Measurements from ENCODE around the gene KIF26B.
"Not testable (repeated sequence)": the region's sequence is repeated elsewhere in the genome, so short reads cannot be mapped to it uniquely, and the experiment has no call there.

Gene KIF26B

DNA sequence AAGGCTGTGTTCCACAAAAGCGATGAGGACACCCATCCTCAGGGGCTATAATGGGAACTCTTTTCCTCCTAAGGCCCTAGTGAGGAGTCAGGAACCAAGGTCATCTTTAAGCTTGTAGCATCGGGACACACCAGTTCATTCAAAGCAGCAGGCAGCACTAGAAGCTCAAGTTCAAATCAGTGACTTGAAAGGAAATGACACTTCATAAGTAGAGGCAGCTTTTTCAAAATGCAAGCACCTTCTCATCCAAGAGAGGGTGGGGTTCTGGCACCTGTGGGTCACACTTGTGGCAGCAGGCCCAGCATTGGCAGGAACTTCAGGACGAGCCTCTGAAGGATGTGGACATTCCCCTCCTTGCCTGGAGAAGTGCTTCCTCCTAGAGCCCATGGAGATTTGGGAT, 496.3 kb downstream of the KIF26B start:
- no peak for DNase-seq (ENCODE audit: low spot score)

DNA sequence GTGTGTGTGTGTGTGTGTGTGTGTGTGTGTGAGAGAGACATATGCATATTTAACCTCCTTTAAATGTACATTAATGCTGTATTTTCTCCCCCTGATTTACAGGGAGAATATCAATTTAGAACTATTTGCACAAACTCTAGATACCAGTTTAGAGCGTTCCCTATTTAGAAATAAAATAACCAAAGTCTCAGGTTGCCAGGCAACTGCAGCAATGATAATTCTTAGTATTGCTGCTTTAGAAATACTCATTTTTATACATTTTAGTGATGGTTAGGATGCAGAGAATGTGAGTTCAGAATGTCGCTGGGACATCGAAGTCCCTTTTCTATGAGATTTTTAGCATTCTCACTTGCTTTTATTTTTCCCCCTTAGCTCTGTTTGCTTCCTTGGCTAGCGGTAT, 497.3 kb downstream of the KIF26B start:
- DNase-seq (ENCODE audit: low spot score), result no peak

DNA sequence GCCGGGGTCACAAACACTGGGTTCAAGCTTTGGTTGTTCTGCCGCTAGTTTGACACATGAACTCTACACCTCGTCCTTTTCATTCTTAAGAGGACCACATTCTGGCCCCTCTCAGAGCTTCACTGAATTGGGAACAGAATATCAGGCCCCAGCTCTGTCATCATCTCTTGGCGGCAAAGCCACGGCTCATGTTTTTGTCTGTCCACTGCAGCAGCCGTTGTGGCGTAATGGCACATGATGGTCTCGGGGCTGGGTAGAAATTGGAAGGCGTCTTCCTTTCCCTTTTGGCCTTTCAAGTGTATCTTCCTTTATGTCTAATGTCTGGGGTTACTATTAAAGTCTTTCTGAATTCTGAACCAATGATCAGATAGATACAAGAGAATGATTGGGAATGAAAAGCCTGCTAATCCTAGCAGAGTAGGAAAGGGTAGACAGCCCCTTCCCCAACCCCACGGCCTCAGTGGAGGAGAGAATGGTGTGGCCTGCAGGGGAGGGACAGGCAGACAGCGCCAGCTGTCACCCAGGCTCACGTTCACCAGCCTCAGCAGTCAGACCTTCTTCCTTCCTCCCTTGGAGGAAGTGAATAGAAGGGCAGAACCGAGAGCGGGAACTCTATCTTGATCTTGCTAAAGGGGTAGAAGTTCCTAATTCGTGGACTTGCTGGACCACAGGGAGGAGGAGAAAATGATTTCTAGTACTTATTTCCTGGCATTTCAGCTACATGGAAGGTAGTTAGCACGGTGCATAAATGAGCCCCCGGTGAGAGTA, 498.1 kb downstream of the KIF26B start:
- no peak for DNase-seq (ENCODE audit: low spot score)

DNA sequence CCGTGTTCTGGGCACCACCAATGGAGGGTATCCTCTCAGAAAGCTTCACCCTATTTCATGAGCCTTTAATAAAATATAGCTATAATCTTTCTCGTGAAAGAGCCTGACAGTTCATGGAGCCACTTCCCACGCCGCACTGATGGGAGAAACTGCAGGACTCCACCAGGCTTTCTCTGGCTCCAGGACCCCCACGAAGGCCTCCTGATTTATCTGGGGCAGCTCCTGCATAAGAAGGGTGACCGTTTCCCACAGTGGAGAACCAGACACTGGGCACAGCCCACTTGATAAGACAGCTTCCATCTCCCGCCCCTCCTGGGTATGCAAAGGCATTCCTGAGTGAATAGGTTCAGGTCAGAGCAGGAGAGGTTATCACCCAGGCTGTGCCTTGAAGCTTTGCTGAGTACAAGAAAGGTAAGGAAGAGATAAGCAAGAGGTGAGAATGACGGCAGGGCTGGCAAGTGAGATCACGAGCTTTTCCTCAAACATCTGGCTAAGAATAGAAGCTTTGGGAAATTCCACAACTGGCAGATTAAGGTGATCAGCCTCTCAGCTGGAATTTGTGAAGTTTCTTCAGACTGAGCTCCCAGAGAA, 499.8 kb downstream of the KIF26B start:
- DNase-seq (ENCODE audit: low spot score), result no peak

DNA sequence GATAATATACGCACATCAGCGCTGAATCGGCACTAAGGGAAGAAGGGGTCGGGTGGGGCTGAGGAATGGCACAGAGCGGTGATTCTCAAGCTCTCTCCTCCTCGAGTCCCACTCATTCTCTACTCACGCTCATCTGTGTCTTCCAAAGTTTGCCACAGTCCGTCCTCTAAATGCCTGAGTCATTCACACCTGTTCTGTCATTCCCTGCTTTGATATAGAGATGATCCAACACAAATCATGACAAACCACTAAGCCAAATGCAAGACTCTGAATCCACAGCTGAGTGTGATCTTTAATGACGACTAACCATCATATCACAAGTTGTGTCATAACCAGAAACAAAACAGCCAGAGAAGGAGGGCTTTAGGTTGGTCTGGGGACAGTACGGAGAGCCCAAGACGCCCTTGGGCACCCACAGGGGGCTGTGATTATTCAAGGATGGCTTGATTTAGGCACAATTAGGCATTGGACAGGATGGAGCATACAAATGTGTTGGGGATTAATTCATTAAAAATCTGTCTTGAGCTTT, 501.5 kb downstream of the KIF26B start:
- DNase-seq (ENCODE audit: low spot score), result no peak

DNA sequence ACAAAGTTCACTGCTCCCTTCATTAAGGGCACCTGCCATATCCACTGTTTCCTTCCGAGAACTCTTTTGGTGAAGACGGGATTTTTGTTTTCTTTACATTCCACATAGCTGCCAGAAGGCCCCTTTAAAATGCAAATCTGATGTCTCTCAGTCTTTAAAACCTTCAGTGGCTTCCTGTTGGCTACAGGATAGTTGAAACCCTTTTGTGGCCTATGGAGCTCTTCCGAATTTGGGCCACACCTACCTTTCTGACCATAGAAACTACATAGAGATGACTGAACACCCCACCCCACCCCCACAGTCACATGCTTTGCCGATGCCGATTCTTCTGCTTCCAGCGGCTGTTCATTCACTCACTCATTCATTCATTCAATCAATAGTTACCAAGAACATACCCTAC, 502.6 kb downstream of the KIF26B start:
- DNase-seq (ENCODE audit: low spot score), result no peak

DNA sequence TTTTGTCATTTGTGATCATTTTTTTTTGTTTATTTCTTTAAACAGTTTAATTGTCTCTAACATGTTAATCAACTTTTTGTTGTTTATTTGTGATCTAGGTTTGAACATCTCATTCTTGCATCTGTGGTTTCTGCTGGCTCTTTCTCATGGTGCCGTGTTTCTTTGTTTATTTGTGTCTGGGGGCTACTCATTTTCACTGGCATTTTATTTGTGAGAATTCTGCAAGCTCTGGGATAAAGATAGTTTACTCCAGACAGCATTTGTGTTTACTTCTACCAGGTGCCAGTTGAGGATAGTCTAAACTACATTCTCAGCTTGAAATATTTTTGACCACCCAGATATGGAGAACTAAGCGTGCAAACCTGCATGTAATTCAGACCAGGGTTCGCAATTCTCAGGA, 508.6 kb downstream of the KIF26B start:
- DNase-seq (ENCODE audit: low spot score), result no peak

DNA sequence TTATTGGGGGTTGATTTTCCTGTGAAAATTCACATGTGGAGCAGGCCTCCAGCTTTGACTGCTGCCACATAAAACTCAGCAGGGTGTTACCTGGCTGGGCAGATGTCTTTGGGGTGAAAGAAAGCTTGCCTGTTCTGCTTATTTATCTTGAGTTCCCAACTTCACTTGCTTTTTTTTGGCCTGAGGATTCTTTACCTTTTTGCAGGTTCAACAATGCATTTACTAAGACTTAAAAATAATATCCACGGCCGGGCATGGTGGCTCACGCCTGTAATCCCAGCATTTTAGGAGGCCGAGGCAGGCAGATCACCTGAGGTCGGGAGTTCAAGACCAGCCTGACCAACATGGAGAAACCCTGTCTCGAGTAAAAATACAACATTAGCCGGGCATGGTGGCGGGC, 509.1 kb downstream of the KIF26B start:
- no peak for DNase-seq (ENCODE audit: low spot score)

DNA sequence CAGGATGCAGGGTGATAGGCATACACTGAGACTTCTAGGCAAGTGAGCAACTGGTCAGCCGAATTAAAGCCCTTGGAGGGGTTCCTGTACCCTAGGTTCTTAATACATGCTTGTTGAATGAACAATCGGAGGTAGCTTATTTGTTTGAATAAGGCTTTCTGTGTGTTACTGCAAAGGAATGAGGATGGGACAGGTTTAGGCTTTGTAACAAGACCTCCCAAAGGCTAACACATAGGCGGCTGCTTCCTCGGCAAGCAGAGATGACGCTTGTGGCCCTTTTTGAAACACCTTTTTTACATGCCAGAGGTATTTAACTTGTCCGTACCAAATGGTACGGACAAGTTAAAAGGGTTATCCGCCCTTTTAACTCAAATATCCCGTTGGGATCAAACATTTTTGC, 511.6 kb downstream of the KIF26B start:
- no peak for DNase-seq (ENCODE audit: low spot score)

DNA sequence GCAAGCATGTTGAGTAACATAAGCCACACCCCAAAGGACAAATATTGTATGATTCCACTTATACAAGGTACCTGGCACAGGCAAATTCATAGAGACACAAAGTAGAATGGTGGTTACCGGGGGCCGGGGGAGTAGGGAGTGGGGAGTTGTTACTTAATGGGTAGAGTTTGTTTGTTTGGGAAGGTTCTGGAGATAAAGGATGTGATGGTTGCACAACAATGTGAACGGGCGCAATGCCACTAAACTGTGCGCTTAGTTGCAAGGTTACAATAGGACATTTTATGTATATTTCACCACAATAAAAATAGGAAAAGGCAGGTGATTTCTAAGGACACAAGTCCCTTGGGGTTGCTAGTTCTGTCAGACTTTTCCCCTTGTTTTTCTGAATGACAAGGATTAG, 516.6 kb downstream of the KIF26B start:
- no peak for DNase-seq (ENCODE audit: low spot score)

DNA sequence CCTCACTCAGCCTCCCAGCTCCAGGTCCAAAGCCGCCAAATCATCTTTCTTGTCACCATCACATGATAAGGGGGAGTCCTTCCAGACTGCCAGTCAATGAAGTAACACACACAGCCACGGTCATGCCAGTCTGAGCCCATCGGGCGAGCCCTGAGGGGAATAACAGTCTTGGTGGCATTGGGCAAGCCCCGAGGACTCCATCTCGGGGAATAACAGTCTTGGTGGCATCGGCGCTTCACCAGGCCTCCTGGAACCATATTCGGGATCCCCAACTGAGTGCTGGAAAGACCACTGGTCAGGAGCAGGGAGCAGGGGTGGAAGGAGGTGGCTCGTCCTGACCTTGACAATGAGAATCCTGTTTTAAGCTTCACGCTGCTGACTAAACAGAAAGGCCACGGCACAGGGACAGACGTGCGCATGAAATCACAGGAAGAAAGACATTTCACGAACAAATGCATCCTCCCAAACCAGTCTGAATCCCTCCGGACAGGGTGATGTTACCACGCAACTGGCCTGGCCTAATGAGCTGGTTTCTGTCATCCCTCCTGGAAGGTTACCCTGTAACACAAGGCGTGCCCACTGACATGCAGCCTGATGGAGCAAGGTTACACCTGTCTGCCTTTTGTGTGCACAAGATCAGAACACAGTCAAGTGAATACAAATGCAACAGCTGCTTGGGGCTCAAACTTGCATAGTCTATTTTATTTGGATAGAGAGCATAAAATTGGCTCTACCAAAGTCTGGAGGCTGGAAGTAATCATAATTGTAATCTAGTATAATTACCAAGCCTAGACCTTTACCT, 517.4 kb downstream of the KIF26B start:
- DNase-seq (ENCODE audit: low spot score), result no peak

DNA sequence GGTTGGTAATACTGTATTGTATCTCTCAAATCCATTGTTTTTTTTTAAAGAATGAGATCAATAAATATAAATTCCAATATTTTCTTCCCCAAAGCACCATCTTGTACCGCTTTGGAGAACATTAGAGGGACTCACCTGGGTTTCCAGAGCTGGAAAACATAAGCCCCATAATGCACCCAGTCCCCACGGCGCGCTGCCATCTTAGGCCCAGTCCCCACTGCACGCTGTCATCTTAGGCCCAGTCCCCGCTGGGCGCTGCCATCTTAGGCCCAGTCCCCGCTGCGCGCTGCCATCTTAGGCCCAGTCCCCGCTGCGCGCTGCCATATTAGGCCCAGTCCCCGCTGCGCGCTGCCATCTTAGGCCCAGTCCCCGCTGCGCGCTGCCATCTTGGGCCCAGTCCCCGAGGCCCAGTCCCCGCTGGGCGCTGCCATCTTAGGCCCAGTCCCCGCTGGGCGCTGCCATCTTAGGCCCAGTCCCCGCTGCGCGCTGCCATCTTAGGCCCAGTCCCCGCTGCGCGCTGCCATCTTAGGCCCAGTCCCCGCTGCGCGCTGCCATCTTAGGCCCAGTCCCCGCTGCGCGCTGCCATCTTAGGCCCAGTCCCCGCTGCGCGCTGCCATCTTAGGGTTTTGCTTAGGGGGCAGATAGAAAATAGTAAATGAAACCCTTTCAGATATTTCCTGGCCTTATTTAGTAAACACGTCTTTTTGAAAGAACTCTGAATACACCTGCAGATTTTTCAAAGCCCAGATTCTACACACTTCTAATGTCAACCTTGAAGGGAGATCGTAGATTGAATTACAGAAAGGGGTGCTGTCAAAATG, 518.3 kb downstream of the KIF26B start:
- DNase-seq (ENCODE audit: low spot score), result not testable (repeated sequence)

DNA sequence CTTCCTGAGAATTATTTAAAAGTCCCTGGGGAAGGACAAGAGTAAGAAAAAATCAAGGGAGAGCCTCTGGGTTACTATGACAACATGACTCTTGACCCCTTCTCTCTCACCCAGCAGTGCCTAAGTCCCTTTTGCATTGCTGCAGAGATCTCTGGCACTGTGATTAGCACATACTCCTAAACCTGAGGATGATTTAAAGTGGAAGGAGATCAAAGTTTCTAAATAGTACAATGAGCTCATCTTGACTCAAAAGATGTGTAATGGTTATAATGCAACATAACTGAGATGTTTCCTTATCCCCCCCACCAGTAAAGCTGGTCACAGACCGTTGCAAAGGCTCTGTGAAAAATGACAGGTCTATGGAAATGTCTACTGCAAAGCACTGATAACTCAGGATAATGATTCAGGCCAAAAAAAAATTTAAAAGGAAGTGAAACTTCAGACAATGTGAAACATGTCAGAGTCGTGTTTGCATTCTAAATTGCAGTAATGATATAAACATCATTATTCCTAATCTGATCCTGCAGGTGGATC, 519.2 kb downstream of the KIF26B start:
- peak; percentile 33 for DNase-seq (ENCODE audit: low spot score)

DNA sequence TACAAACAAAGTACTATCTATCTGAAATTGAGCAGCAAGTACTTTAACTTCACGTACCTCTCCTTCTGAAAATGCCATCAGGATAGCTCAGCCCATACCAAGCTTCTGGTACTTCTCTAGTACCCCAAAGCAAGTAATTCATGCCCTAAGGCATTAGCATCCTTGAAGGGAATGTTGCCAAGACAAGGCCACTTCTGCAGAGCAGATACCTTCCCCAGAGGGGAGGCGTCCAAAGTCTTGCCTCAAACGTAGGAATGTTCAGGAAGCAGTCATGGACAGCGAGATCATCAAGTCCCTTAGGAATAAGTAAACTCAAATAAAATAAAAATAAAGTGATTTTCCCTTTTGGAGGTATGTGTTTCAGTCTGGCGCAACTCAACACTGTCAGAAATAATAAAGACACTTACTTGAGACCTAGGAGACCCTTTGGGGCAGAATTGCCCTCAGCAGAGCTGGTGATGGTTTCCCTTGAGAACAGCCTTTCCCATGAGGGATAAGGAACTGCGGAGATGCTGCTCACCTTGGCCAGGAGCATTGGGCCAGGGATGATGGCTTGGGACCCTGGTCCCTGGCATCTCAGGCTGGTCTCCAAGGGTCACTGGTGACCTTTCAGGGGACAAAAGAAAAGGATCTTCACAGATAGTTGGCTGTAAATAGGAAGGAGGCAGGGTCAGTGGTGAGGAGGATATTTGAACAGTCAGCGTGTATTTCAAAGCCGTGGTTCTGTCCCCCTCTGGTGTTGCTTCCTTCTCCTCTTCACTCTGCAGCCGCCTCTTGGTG, 522.9 kb downstream of the KIF26B start:
- no peak for DNase-seq (ENCODE audit: low spot score)

DNA sequence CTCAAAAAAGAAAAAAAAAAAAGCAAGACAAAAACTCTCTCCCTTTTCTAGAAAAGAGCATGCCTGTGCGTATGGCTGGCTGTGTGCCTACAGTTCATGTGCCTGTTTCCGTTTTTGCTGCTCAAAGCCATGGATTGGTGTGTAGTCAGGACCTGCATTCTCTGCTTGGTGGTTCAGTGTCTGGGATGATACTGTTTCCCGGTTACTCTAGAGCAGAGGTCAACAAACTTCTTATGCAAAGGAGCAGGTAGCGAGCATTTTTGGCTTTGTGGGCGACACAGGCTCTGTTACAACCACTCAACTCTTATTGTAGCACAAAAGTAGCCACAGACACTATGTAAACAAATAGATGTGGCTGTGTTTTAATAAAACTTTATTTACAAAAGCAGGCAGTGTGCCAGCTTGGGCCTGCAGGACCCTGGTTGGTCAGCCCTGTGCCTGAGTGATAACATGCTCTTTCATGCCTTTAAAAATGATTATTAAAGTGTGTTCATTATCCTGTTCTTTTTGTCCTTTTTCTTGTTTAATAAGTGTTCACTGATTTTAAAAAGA, 524.2 kb downstream of the KIF26B start:
- no peak for DNase-seq (ENCODE audit: low spot score)

DNA sequence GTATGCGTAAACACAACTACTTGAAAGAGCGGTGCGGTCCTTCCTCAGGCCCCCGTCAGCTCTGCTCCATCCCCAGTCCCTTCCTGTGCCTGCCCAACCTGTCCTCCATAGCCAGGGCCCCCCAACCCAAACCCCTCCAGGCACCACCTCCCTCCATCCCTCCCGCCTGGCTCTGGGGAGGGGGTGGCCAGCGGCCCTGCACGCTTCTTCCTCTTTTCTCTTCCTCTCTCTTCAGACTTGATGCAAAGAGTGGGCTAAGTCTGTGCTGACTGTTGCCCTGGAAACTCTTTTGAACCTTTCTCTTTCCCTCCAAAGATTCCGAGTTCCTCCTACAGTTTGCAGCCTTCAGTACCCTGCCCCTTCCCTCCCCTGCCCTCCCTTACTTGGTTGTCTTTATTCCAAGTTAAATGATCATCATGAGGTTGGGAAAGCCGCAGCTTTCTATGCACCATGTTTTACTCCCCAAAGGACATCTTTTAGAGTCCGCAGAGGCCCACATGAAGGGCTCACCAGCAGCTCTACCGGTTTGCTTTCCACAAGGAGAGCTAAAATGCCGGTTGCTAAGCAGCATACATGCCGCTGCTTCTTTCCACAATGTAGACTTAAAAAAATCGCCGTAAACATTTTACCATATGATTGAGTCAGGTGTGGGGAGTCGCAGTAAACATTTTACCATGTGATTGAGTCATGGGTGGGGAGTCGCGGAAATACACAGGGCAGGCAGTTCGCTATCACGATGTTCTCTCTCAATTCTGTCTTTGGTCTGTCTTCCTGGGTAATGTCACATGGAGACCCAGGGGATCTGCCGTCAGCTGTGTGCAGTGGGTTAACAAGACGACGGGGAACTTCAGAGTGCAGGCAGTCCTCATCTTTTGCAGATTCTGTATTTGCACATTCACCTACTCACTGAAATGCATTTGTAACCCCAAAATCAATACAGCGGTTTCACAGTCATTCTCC, 525.3 kb downstream of the KIF26B start:
- no peak for DNase-seq (ENCODE audit: low spot score)

DNA sequence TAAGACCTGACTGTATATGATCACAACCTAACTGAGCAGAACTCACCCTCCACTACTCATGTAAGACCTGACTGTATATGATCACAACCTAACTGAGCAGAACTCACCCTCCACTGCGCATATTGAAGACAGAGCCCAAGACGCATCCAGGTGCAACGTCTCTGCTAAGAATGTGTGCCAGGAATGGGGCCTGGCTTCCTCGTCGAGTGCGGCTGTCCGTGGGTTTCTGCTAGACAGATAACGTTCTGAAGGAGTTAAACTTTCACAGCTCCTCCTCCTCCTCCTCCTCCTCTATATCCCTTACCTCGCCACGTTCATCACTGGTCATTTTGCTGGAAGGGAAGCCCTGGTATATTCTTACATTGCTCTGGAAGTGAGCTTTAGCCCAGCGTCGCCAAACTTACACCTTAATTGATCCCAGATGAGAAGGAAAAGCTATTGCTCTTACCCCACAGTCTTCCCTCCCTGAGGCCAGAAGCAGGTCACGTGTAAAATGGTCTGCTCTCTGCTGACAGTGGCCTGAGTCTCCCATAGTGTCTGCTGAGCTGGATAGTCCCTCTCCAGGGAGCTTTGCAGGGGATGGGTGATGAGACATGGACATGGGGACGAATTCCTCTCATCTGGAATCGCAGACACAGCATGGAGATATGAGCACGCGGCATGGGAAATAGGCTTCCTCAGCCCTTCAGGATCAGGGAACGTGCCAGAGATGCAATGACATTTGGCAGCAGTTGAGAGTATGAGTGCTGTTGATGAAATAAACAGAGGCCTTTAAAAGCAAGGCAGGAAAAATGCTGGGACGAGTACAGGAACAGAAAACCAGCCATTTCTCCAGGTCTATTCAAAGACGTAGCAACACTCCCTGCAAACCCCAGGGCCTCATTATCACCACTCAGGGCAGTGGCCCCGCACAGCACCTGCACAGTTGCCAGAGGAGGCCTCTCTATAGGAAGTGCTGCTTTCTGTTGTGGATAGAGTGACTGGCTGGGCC, 528.1 kb downstream of the KIF26B start:
- DNase-seq (ENCODE audit: low spot score), result peak; percentile 63

DNA sequence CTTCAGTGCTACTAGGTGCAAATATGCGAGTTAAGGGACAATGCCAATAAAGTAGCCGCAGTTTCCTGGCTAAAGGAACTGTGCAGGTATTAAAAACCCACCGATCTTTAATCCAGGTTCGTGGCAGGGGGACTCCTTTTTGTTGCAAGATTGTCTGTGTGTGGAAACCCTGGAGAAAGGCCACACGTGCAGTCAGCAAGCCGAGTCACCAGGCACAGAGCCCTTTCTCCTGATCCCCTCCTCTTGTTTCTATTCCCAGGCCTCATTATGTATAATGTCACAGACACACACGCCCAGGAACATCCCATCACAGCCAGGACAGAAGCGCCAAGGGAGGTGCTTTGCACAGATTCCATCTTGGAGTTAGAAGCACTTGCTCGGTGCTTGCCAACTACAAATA, 528.9 kb downstream of the KIF26B start:
- no peak for DNase-seq (ENCODE audit: low spot score)

Measured in AG08395 (cell line).